HepG2 (cell line): Measurements from ENCODE around the gene ULK4. TPM values are rescaled to one million over a fixed set of nuclear protein-coding genes. Genes with fewer than 3 reads are reported as not detected.

Experiments
- ATAC-seq: fragments of 200-7000 bp; cut with Tn5 transposase; 3 replicates; pipeline ENCODE4 v1.9.1; 2020; ENCODE audit warnings: mild to moderate bottlenecking, moderate library complexity
- BruUV-seq: library from RNA; stranded (reverse); fragments of 400-500 nt; replicated peaks from 2 replicates; lab custom pipeline; 2021; lab: Mats Ljungman, UMichigan
- CTCF ChIA-PET: fragments of 300-600 bp; formaldehyde crosslinking; extraction: SDS; loops from one replicate; lab custom pipeline; 2021; ENCODE audit warnings: low total read pairs, inconsistent platforms, low intra/inter-chr PET ratio; lab: Yijun Ruan, JAX
- POLR2A ChIA-PET: fragments of 350-600 bp; sonication (Branson Sonifier 250); formaldehyde crosslinking; loops from one replicate; lab custom pipeline; 2020; ENCODE audit warnings: antibody characterized with exemption, inconsistent platforms; lab: Yijun Ruan, JAX
- DNase-seq: peaks from one replicate; pipeline ENCODE4 v3.0.0-alpha.2; 2015; ENCODE audit warnings: low spot score
- FAIRE-seq: peaks from 3 replicates; lab custom pipeline; 2011; peaks lifted over from hg19 to GRCh38; lab: Jason Lieb, UNC
- H2AFZ ChIP-seq: one replicate; pipeline ENCODE4 v1.6.1; 2011; ENCODE audit warnings: low read length, inconsistent platforms
- H3K27ac ChIP-seq: fragments of 300-600 bp; 3 replicates; pipeline ENCODE4 v1.8.0; 2011; ENCODE audit warnings: mixed run types, mild to moderate bottlenecking, mixed read lengths, low read length, inconsistent platforms; ENCODE audit not compliant: insufficient read depth; ENCODE audit errors: extremely low read length
- H3K27me3 ChIP-seq, 2 experiments: fragments of 200-600 bp in 1 of 2; 2 replicates in 1 of 2; 3 replicates in 1 of 2; pipeline versions ENCODE4 v1.6.0 to v1.8.0; 2011; ENCODE audit warnings: low read length in 2 of 2, mild to moderate bottlenecking in 2 of 2, moderate library complexity in 2 of 2, inconsistent platforms in 1 of 2; ENCODE audit not compliant: insufficient read depth in 2 of 2, control insufficient read depth in 1 of 2
- H3K36me3 ChIP-seq, 2 experiments: fragments of 200-600 bp in 1 of 2; replicated peaks in 1 of 2; 2 replicates in 1 of 2; 3 replicates in 1 of 2; pipeline versions ENCODE4 v1.5.1 to v1.8.0; 2011; ENCODE audit warnings: low read length in 2 of 2, inconsistent platforms in 1 of 2; ENCODE audit not compliant: insufficient read depth in 2 of 2, control insufficient read depth in 1 of 2
- H3K4me1 ChIP-seq: 2 replicates; pipeline ENCODE4 v1.5.1; 2012; ENCODE audit warnings: low read length, inconsistent platforms; ENCODE audit not compliant: insufficient read depth
- H3K4me2 ChIP-seq: 2 replicates; pipeline ENCODE4 v1.6.0; 2011; ENCODE audit warnings: low read depth, low read length, inconsistent platforms
- H3K4me3 ChIP-seq, 3 experiments: fragments of 200-600 bp in 1 of 3; sonication (generic), shearing (Covaris generic) in 1 of 3; replicated peaks in 1 of 3; 2 replicates each; pipeline ENCODE4 v1.5.1; 2011 to 2016; ENCODE audit warnings: low read length in 3 of 3, inconsistent platforms in 2 of 3, low read depth in 2 of 3, mild to moderate bottlenecking in 2 of 3, control low read depth in 1 of 3, mixed read lengths in 1 of 3; ENCODE audit not compliant: insufficient read depth in 1 of 3
- H3K79me2 ChIP-seq: one replicate; pipeline ENCODE4 v1.6.1; 2011; ENCODE audit warnings: low read length, inconsistent platforms; ENCODE audit not compliant: insufficient read depth
- H3K9ac ChIP-seq: 2 replicates; pipeline ENCODE4 v1.6.0; 2011; ENCODE audit warnings: mild to moderate bottlenecking, low read depth, low read length, inconsistent platforms; ENCODE audit not compliant: insufficient read depth
- H3K9me3 ChIP-seq: 2 replicates; pipeline ENCODE4 v1.5.1; 2012; ENCODE audit warnings: mild to moderate bottlenecking, low read length
- H4K20me1 ChIP-seq: 2 replicates; pipeline ENCODE4 v1.6.0; 2011; ENCODE audit warnings: inconsistent platforms, mild to moderate bottlenecking, low read length, moderate library complexity; ENCODE audit not compliant: insufficient read depth
- BRF2 ChIP-seq: sonication (generic); formaldehyde crosslinking; IDR thresholded peaks from 2 replicates; pipeline ENCODE4 v1.8.1; 2022; ENCODE audit warnings: mild to moderate bottlenecking, missing genetic modification reagents
- ESRRA ChIP-seq: sonication (generic); formaldehyde crosslinking; IDR thresholded peaks from 2 replicates; pipeline ENCODE4 v1.5.1; 2020; ENCODE audit warnings: mild to moderate bottlenecking, low read depth, missing genetic modification reagents
- FOXC1 ChIP-seq: sonication (generic); formaldehyde crosslinking; IDR thresholded peaks from 2 replicates; pipeline ENCODE4 v1.8.0; 2022; ENCODE audit warnings: mild to moderate bottlenecking, missing genetic modification reagents, borderline replicate concordance
- HDAC1 ChIP-seq: sonication (generic); formaldehyde crosslinking; IDR thresholded peaks from 2 replicates; pipeline ENCODE4 v1.5.1; 2020; ENCODE audit warnings: mild to moderate bottlenecking, missing genetic modification reagents
- MAFG ChIP-seq: sonication (generic); formaldehyde crosslinking; IDR thresholded peaks from 2 replicates; pipeline ENCODE4 v1.5.1; 2020; ENCODE audit warnings: mild to moderate bottlenecking, missing genetic modification reagents
- MZF1 ChIP-seq: sonication (generic); formaldehyde crosslinking; IDR thresholded peaks from 2 replicates; pipeline ENCODE4 v1.8.1; 2023; ENCODE audit warnings: mild to moderate bottlenecking, missing genetic modification reagents, borderline replicate concordance
- TBX2 ChIP-seq: sonication (generic); formaldehyde crosslinking; IDR thresholded peaks from 2 replicates; pipeline ENCODE4 v1.5.0; 2020; ENCODE audit warnings: missing genetic modification reagents, mild to moderate bottlenecking, borderline replicate concordance
- XBP1 ChIP-seq: sonication (generic); formaldehyde crosslinking; IDR thresholded peaks from 2 replicates; pipeline ENCODE4 v1.5.0; 2020; ENCODE audit warnings: missing genetic modification reagents
- YY1 ChIP-seq: IDR thresholded peaks from 2 replicates; pipeline ENCODE4 v1.6.1; 2011; ENCODE audit warnings: low read length, low read depth, moderate library complexity, mild to moderate bottlenecking; ENCODE audit not compliant: insufficient read depth, insufficient replicate concordance
- ZBTB38 ChIP-seq: sonication (generic); formaldehyde crosslinking; IDR thresholded peaks from 2 replicates; pipeline ENCODE4 v1.5.1; 2020; ENCODE audit warnings: mild to moderate bottlenecking, missing genetic modification reagents
- ZMYM2 ChIP-seq: sonication (generic); formaldehyde crosslinking; IDR thresholded peaks from 2 replicates; pipeline ENCODE4 v1.8.0; 2022; ENCODE audit warnings: mild to moderate bottlenecking, missing genetic modification reagents
- ZNF550 ChIP-seq: sonication (generic); formaldehyde crosslinking; IDR thresholded peaks from 2 replicates; pipeline ENCODE4 v1.4.0; 2020; ENCODE audit warnings: mild to moderate bottlenecking, missing genetic modification reagents, borderline replicate concordance
- ZNF562 ChIP-seq: sonication (generic); formaldehyde crosslinking; IDR thresholded peaks from 2 replicates; pipeline ENCODE4 v1.8.0; 2022; ENCODE audit warnings: missing genetic modification reagents, borderline replicate concordance
- ZNF577 ChIP-seq: sonication (generic); formaldehyde crosslinking; IDR thresholded peaks from 2 replicates; pipeline ENCODE4 v1.4.0; 2020; ENCODE audit warnings: mild to moderate bottlenecking, low read depth, missing genetic modification reagents, borderline replicate concordance
- ZNF687 ChIP-seq: sonication (generic); formaldehyde crosslinking; IDR thresholded peaks from 2 replicates; pipeline ENCODE4 v1.5.1; 2020; ENCODE audit warnings: mild to moderate bottlenecking, missing genetic modification reagents, moderate library complexity
- ZNF713 ChIP-seq: sonication (generic); formaldehyde crosslinking; IDR thresholded peaks from 2 replicates; pipeline ENCODE4 v1.4.0; 2020; ENCODE audit warnings: mild to moderate bottlenecking, missing genetic modification reagents
- ZNF749 ChIP-seq: sonication (generic); formaldehyde crosslinking; IDR thresholded peaks from 2 replicates; pipeline ENCODE4 v1.8.0; 2022; ENCODE audit warnings: mild to moderate bottlenecking, missing genetic modification reagents, moderate library complexity, borderline replicate concordance
- WGBS: methylation state at CpG from one replicate; pipeline ENCODE4 v1.1.6; 2017; ENCODE audit warnings: low lambda C conversion rate; 5-methylcytosine and 5-hydroxymethylcytosine counted together
- in situ Hi-C: cut with HindIII; loops from 2 replicates; pipeline ENCODE4 v1.10.0; 2017; ENCODE audit warnings: low pct_unique_long_range_greater_than_20kb; ENCODE audit not compliant: extremely low pct_ligation_motif_present
- intact Hi-C: fragments of 100-400 bp; cut with micrococcal nuclease; formaldehyde crosslinking; loops from one replicate; pipeline ENCODE4 v1.10.0; 2022; ENCODE audit not compliant: unreplicated experiment
- polyA plus RNA-seq, 8 experiments: library from polyadenylated mRNA; depleted of rRNA in 3 of 8; stranded (reverse) in 7 of 8; unstranded in 1 of 8; fragments of >200 nt; fragmentation: Illumina TruSeq in 4 of 8; extraction: Trizol in 4 of 8; gene quantifications; 2 replicates each; pipeline versions ENCODE4 v1.2.1 to v1.2.3, GENCODE V29; 2011 to 2016; ENCODE audit warnings: low read depth in 4 of 8, missing spikeins in 1 of 8, mixed read lengths in 1 of 8; ENCODE audit not compliant: insufficient read depth in 1 of 8
- total RNA-seq, 5 experiments: library from RNA; depleted of rRNA; stranded (reverse); fragments of >200 nt; fragmentation: Illumina TruSeq; extraction: Trizol; gene quantifications; 2 replicates each; pipeline ENCODE4 v1.2.3, GENCODE V29; 2016; ENCODE audit warnings: low read depth in 1 of 5
- TF ChIP-seq, protein P1 (sequence below): sonication (generic); formaldehyde crosslinking; IDR thresholded peaks from 2 replicates; pipeline ENCODE4 v1.8.0; 2023; ENCODE audit warnings: mild to moderate bottlenecking, missing genetic modification reagents

ULK4 gene
- total and polyA plus RNA-seq, 2 of the 13 experiments (the other 11 are each of a cell fraction or from before 2014, with no cell fraction given), result 6.7 to 11.8 TPM

DNA sequence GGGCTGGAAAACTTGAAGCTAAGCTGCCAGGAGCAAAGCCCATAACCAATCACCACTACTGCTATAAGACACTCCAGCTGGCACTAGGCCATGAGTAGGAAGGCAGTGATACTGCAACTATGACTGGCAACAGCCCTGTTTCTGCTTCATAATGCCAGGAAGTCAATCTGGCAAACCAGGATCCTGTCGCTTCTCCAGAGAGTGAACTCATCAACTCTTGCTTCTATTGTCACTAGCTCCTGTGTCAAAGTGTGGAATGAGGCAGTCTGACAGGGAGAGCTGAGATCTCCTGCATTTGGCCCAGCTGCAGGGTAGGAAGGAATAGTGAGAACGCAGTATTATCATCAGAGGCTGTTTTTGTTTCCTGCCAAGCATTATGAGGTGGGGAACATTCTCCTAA is 657.3 kb downstream of the ULK4 start (continued):
- TF ChIP-seq ZNF687 (CRISPR knock-in tag), result no peak
- no peak for TF ChIP-seq YY1
- no peak for TF ChIP-seq ZNF749 (CRISPR knock-in tag)
- TF ChIP-seq ZNF550 (CRISPR knock-in tag), result no peak
- TF ChIP-seq ZMYM2, result no peak

DNA sequence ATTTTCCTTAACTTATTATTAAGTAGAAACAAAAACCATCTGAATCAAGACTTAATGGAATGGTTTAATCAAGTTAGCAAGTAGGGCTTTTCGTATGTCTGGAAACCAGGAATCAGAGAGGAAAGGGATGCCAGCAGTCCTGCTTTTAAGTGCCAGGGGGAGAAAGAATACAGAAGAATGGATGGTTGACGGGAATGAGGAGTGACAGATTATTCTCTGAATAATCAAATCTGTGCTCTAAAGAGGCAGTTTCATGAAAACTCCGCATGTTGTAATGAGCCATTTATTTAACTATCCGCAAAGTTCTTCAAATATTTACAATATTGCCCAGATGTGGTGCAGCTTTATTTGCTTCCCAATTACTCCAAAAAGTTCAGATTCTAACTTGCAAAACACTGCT is 659.6 kb downstream of the ULK4 start:
- 85% methylated on average over 4 of the region's 4 CpGs for whole genome bisulfite sequencing
- no peaks in the 10 kb centered on the region for H3K79me2 ChIP-seq
- no peaks in the 10 kb centered on the region for H3K27me3 ChIP-seq
- in situ Hi-C loops, result no loop called here
- no peak for FAIRE-seq
- DNase-seq, result no peak
- no peak overlapping the region for H3K9ac ChIP-seq
- H3K4me1 ChIP-seq, result peaks cover 27% of the 10 kb centered on the region
- no peaks in the 10 kb centered on the region for H3K36me3 ChIP-seq
- BruUV-seq, result no TSS peak
- no peak overlapping the region for H2AFZ ChIP-seq
- no peak overlapping the region for H3K4me2 ChIP-seq
- no peaks in the 10 kb centered on the region for H3K9me3 ChIP-seq
- no peak overlapping the region for H3K4me3 ChIP-seq
- intact Hi-C loops, result no loop called here
- no peaks in the 10 kb centered on the region for H4K20me1 ChIP-seq
- TF ChIP-seq FOXC1 (CRISPR knock-in tag) (no peak), MZF1 (CRISPR knock-in tag) (no peak), BRF2 (CRISPR knock-in tag) (no peak), ZNF562 (no peak), ZNF713 (CRISPR knock-in tag) (no peak), TBX2 (CRISPR knock-in tag) (no peak), MAFG (CRISPR knock-in tag) (no peak), HDAC1 (CRISPR knock-in tag) (no peak), ZNF577 (CRISPR knock-in tag) (no peak), ESRRA (CRISPR knock-in tag) (no peak), XBP1 (CRISPR knock-in tag) (no peak), ZBTB38 (CRISPR knock-in tag) (no peak)
- TF ChIP-seq, protein P1, sequence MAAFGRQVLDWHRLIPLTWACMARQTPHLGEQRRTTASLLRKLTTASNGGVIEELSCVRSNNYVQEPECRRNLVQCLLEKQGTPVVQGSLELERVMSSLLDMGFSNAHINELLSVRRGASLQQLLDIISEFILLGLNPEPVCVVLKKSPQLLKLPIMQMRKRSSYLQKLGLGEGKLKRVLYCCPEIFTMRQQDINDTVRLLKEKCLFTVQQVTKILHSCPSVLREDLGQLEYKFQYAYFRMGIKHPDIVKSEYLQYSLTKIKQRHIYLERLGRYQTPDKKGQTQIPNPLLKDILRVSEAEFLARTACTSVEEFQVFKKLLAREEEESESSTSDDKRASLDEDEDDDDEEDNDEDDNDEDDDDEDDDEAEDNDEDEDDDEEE (CRISPR knock-in tag), result no peak
- H3K27ac ChIP-seq, result no peak overlapping the region
- POLR2A ChIA-PET, result no interaction called here
- ATAC-seq, result no peak
- CTCF ChIA-PET, result no interaction called here
